GM12873 (cell line): ENCODE data around the gene CTDSP2.

Source experiments
- TF ChIP-seq, protein P1 (sequence below): IDR thresholded peaks from 2 replicates; pipeline ENCODE4 v1.5.1; 2012; ENCODE audit warnings: low read depth, mild to moderate bottlenecking, moderate library complexity, low read length, control low read depth; ENCODE audit not compliant: insufficient read depth; ENCODE audit errors: missing control alignments

Gene CTDSP2

DNA sequence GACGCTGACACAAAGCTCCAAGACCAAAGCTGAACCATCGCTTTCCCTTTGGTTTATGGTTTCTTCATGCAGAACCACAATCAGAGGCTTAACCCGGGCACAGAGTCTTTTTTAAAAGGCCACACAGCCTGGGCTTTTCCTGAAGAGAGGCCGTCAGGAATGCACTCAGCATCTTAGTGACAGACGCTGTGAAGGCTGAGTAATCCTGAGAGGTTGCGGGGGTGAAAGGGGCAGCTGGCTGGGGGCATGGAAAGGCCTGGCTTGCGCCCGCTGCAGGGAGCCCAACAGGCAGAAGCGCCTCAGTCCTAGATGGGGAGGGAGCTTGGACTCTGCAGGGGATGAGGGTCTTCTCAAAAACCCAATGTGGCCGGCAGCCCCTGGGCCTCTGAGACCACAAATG lies 13.6 kb downstream of the CTDSP2 start:
- TF ChIP-seq, protein P1, sequence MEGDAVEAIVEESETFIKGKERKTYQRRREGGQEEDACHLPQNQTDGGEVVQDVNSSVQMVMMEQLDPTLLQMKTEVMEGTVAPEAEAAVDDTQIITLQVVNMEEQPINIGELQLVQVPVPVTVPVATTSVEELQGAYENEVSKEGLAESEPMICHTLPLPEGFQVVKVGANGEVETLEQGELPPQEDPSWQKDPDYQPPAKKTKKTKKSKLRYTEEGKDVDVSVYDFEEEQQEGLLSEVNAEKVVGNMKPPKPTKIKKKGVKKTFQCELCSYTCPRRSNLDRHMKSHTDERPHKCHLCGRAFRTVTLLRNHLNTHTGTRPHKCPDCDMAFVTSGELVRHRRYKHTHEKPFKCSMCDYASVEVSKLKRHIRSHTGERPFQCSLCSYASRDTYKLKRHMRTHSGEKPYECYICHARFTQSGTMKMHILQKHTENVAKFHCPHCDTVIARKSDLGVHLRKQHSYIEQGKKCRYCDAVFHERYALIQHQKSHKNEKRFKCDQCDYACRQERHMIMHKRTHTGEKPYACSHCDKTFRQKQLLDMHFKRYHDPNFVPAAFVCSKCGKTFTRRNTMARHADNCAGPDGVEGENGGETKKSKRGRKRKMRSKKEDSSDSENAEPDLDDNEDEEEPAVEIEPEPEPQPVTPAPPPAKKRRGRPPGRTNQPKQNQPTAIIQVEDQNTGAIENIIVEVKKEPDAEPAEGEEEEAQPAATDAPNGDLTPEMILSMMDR = no peak

DNA sequence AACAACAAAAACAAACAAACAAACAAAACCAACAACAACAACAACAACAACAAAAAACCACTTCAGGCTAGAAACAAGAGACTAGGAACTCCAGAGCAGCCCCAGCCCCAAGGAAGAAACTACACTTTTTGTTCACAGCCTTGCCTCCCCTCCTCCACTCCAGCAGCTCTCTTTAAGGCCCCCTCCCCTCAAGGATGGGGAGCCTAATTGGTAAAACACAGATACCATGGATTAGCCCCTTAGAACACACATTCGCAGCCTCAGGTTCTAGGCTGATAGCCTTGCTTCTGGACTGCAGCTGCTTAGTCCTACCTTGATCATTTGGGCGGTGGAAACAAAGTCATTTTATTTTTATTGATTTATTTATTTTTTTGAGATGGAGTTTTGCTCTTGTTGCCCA lies 16.1 kb downstream of the CTDSP2 start:
- TF ChIP-seq, protein P1 = no peak

DNA sequence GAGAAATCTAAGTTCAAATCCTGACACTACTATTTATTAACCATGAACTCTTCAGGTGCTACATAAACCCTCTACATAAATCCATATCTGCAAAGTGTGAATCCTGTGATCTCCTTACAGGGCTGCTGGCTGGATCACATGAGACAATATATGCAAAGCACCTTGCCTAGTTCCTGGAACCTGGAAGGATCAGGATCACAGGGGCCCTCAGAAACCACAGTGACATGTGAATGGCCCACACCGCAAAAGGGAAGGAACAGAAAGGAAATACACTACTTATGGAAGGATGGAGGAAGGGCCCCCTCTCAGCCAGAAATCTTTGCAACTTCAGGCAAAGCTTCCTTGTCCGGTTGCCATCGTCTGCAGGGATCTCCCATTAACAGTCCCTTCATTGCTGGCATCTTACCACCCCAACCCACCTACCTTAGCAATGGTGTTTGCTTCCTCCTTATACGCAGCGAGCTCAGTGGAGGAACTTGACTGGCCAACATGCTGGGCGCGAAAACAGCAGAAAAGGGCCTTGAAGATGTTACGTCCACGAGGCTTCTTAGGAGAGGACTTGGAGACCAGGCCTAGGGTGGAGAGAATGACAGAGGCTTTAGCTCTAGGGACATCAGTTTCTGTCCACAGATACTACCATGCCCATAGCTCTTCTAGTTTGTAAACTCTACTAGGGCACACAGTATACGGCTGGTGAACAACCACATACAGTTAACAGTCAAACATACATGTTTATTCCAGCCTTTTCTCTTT lies 17.3 kb downstream of the CTDSP2 start:
- TF ChIP-seq, protein P1 = no peak

DNA sequence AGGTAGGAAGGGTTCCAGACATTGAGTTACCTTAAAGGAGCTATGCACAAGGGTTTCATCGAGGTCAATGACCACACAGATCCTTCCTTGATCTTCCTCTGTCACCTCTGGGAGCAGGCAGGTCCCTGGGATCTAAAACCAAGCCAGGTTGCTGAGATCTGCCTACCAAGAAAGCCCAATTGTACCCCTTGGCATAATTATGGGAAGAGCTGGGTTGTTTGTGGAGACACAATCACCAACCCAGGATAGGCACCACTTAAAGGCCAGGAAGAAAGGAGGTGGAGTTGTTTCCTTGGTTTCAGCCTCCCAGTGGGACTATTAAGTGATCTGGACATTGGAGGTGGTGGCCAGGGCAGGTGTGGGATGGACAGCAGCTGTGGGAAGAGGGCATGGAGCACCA lies 19.6 kb downstream of the CTDSP2 start:
- TF ChIP-seq, protein P1 = no peak

DNA sequence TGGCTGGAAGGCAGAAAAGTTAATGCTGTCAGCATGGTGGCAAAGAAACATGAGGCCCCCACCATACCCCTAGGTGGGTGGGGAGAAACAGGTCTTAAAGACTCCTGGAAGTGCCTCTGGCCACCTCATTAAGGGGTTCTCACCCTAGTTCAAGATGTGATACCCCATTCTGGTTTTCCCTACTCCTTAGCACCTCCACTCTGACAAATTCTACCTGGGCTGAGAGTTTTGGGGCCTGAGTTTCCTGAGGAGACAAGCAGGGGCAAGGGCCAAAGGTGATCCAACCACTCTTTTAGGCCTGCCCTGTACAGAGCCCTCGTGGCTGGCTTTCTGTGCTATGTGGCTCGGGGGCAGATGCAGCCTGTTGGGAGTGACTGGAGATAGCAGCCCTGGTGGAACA lies 20.1 kb downstream of the CTDSP2 start:
- TF ChIP-seq, protein P1 = no peak

DNA sequence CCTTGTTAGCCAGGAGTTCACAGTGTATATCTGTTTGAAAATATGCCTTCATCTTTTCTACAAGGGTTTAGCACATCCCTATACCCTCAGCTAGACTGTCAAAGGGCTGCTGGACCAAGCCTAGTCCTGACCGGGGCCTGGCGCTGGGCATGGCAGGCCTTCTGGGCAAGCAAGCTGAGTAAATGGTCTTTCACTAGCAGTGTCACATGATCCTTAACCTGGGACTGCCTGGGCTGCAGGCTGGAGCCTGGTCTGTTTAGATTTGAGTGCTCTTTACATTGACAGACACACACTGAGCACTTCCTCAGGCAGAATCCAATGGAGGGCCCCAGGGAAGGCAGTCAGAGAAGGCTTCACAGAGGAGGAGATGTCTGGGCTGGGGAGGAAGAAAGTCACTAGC lies 21.1 kb downstream of the CTDSP2 start:
- TF ChIP-seq, protein P1 = no peak

DNA sequence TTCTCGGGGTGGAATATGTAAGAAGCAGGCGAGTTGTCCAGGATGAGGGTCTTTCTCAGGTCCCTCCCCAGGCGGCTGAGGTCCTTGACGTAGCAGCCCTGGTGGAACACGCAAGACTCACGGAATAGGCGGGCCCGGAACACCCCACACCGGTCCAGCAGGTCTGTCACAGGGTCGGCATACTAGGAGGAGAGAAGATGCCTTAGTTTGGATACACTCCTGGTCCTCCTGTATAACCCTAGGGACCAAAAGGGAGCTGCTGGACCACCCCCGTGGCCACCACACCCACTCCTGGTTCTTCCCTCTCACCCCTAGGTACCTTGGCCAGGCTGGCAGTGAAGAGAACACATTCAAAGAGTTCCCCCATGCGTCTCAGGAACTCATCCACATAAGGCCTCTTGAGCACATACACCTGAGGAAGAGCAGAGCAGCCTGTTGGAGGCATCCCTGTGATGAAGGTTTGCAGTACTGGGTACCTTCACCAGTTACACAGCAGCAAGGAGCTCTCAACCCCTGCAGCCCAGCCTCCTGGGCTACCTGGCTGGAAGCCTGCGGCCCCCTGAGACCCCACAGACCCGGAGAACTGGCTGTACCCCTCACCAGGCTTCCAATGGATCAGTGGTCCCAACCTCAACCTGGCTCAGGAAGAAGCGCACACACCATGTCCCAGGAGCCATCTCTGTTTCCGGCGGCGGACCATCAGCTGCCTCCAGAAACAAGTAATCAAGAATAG lies 22.5 kb downstream of the CTDSP2 start:
- TF ChIP-seq, protein P1 = no peak
